ENCODE data around the gene FZR1.

DNA sequence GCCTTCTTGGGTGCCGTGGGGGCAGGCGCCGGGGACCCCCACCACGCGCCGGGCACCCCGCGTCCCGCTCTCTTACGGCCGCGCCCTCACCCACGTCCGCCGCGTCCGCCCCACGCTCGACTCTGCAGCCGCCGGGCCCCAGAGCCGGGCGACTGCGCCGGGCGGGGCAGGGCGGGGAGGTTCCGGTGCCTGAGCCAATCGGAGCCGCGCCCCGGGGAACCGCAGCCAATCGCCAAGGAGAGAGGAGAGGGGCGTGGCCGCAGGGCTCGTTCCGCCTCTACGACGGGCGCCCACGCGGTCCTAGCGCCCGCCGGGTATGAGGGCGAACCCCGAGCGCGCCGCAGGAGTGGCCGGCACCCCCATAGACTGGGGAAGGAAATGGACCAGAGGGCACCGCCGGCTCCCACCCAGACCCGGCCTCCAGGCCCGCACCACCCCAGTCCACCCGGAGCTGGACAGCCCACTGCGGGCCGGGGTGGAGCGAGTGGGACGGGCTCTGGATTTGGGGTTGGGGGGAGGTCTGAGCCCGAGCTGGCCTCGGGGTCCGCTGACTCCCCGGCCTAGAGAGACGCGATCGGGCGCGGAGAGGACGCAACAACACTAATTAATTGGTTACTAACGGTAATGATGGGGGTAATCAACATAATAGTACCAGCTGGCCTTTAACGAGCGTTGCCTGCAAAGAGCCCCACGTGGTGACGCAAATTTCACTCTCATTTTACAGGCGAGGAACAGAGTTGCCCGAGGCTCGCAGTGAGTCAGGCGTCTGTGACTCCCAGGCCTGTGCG is 51.5 kb downstream of the FZR1 start, which contains the start of gene MFSD12:
- TF ChIP-seq, protein P1, sequence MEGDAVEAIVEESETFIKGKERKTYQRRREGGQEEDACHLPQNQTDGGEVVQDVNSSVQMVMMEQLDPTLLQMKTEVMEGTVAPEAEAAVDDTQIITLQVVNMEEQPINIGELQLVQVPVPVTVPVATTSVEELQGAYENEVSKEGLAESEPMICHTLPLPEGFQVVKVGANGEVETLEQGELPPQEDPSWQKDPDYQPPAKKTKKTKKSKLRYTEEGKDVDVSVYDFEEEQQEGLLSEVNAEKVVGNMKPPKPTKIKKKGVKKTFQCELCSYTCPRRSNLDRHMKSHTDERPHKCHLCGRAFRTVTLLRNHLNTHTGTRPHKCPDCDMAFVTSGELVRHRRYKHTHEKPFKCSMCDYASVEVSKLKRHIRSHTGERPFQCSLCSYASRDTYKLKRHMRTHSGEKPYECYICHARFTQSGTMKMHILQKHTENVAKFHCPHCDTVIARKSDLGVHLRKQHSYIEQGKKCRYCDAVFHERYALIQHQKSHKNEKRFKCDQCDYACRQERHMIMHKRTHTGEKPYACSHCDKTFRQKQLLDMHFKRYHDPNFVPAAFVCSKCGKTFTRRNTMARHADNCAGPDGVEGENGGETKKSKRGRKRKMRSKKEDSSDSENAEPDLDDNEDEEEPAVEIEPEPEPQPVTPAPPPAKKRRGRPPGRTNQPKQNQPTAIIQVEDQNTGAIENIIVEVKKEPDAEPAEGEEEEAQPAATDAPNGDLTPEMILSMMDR (IDR thresholded peaks at IDR 0.05) = no peak
- TF ChIP-seq EP300 (IDR thresholded peaks at IDR 0.05) = no peak

Measured in suprapubic skin (tissue), 3 donors.